Measurements from ENCODE around the gene GADL1.

DNA sequence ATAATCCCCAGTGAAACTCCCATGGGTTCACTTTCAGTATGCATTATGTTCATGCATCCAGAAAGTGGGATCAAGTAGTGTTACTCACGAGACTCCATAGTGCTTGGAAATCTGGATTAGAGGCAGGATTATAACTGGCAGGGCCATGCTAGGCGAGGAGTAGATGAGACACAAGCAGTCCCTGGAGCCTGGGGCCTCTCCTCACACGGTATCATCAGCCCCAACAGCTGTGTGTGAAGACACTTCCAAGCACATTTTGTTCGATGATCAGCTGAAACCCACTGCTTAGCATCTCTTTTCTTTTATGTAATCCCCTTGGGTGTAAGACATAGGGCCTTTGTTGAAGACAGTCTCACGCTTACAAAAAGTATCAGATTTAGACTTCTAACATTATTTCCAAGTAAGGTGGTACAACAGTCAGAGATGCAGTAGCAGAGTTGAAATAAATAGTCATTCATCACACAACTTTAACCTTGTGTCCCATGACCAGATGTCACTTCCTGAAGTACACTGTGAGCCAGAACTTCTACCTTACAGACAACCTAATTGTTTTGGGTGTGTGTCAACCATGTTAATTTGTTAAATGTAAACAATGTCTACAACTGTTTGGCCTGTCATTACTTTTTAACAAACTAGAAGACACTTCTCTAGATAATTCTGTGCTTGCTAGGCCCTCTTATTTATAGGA is 116.9 kb downstream of the GADL1 start:
- TF ChIP-seq POLR2A (IDR thresholded peaks at IDR 0.05): no peak
- TF ChIP-seq, protein P1, sequence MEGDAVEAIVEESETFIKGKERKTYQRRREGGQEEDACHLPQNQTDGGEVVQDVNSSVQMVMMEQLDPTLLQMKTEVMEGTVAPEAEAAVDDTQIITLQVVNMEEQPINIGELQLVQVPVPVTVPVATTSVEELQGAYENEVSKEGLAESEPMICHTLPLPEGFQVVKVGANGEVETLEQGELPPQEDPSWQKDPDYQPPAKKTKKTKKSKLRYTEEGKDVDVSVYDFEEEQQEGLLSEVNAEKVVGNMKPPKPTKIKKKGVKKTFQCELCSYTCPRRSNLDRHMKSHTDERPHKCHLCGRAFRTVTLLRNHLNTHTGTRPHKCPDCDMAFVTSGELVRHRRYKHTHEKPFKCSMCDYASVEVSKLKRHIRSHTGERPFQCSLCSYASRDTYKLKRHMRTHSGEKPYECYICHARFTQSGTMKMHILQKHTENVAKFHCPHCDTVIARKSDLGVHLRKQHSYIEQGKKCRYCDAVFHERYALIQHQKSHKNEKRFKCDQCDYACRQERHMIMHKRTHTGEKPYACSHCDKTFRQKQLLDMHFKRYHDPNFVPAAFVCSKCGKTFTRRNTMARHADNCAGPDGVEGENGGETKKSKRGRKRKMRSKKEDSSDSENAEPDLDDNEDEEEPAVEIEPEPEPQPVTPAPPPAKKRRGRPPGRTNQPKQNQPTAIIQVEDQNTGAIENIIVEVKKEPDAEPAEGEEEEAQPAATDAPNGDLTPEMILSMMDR (IDR thresholded peaks at IDR 0.05 in 4 of 5, conservative IDR thresholded peaks at IDR 0.05 in 1 of 5): no peak

All from gastrocnemius medialis (tissue), 4 donors.